PC-9 (cell line): ENCODE data around the gene IGSF21.
A peak's percentile ranks its signal among the peaks of the same experiment; 100 is the strongest.

Source experiments
- CTCF ChIP-seq: fragments of 200-600 bp; sonication (generic); conservative IDR thresholded peaks from 2 replicates; pipeline ENCODE4 v1.6.1; 2017; ENCODE audit warnings: mixed run types, antibody characterized with exemption, mild to moderate bottlenecking, moderate library complexity
- EZH2 ChIP-seq: fragments of 200-600 bp; sonication (generic); IDR thresholded peaks from 2 replicates; pipeline ENCODE4 v1.8.0; 2017; ENCODE audit warnings: antibody characterized with exemption, low read depth

GRCh38 chr1:18373882-18374493, 266.4 kb downstream of the IGSF21 start:
- TF ChIP-seq CTCF, result peak; percentile 49; the same call in 1 of the 2 replicates
- no peak for TF ChIP-seq EZH2
